CD4-positive, alpha-beta T cell (primary cell): ENCODE results near the gene VWA8. TPM values are rescaled to one million over a fixed set of nuclear protein-coding genes. Genes with fewer than 3 reads are reported as not detected.

ENCODE experiments used
- ATAC-seq: fragments of 200-7000 bp; cut with Tn5 transposase; one replicate; pipeline ENCODE4 v1.10.0; 2022; ENCODE audit warnings: mild to moderate bottlenecking; ENCODE audit not compliant: poor library complexity
- CTCF ChIA-PET: fragments of 350-600 bp; sonication (Branson Sonifier 250); formaldehyde crosslinking; loops from one replicate; lab custom pipeline; 2021; ENCODE audit warnings: antibody characterized with exemption, inconsistent platforms; lab: Charles Lee
- POLR2A ChIA-PET: fragments of 350-600 bp; sonication (Branson Sonifier 250); formaldehyde crosslinking; loops from one replicate; lab custom pipeline; 2021; ENCODE audit warnings: antibody characterized with exemption, inconsistent platforms; lab: Charles Lee
- DNase-seq, 14 experiments: peaks; one replicate each; pipeline ENCODE4 v3.0.0-alpha.2; 2013 to 2020; ENCODE audit warnings: mixed read lengths in 2 of 14
- H3K27ac ChIP-seq, 2 donors: one replicate each; pipeline versions ENCODE4 v1.5.1 to v1.7.0; 2013; ENCODE audit warnings: low read length in 2 of 2, low read depth in 1 of 2, mild to moderate bottlenecking in 1 of 2
- H3K27me3 ChIP-seq, 2 experiments: 1 replicate in 1 of 2; 2 replicates in 1 of 2; pipeline versions ENCODE4 v1.6.1 to v1.7.0; 2013; ENCODE audit warnings: low read length in 2 of 2, control low read depth in 1 of 2, mild to moderate bottlenecking in 1 of 2, moderate library complexity in 1 of 2; ENCODE audit not compliant: insufficient read depth in 2 of 2, control insufficient read depth in 1 of 2
- H3K36me3 ChIP-seq: one replicate; pipeline ENCODE4 v1.6.1; 2013; ENCODE audit warnings: low read length, control low read depth; ENCODE audit not compliant: insufficient read depth
- H3K4me1 ChIP-seq: one replicate; pipeline ENCODE4 v1.6.1; 2013; ENCODE audit warnings: low read length, control low read depth; ENCODE audit not compliant: insufficient read depth
- H3K4me3 ChIP-seq: one replicate; pipeline ENCODE4 v1.5.1; 2013; ENCODE audit warnings: mild to moderate bottlenecking, low read length, moderate library complexity
- H3K9me3 ChIP-seq, 2 experiments: 1 replicate in 1 of 2; 2 replicates in 1 of 2; pipeline versions ENCODE4 v1.6.1 to v1.7.0; 2013; ENCODE audit warnings: low read length in 2 of 2, mild to moderate bottlenecking in 2 of 2, control low read depth in 1 of 2, moderate library complexity in 1 of 2; ENCODE audit not compliant: control insufficient read depth in 1 of 2, insufficient read depth in 1 of 2
- H3K27ac Mint-ChIP-seq: one replicate; pipeline ENCODE4 v1.8.0; 2020; ENCODE audit warnings: mixed read lengths
- H3K27me3 Mint-ChIP-seq: one replicate; pipeline ENCODE4 v1.8.0; 2021; ENCODE audit warnings: mixed read lengths
- H3K36me3 Mint-ChIP-seq: one replicate; pipeline ENCODE4 v1.8.0; 2021; ENCODE audit warnings: low read depth, mixed read lengths
- H3K4me1 Mint-ChIP-seq: one replicate; pipeline ENCODE4 v1.8.0; 2021; ENCODE audit warnings: low read depth, mixed read lengths
- H3K4me3 Mint-ChIP-seq: one replicate; pipeline ENCODE4 v1.8.0; 2020; ENCODE audit warnings: mild to moderate bottlenecking, mixed read lengths
- H3K9me3 Mint-ChIP-seq: one replicate; pipeline ENCODE4 v1.8.0; 2020; ENCODE audit warnings: mixed read lengths
- intact Hi-C, 2 experiments: fragments of 100-400 bp; cut with DNase I in 1 of 2; cut with micrococcal nuclease in 1 of 2; formaldehyde crosslinking; loops; one replicate each; pipeline versions ENCODE4 v1.15.1 to v1.9.0; 2023 to 2025; cut with DNase I, micrococcal nuclease
- total RNA-seq, 174 experiments: library from RNA in 2 of 174; stranded (reverse) in 2 of 174; gene quantifications; one replicate each; pipeline ENCODE4 v1.2.3 and lab custom pipeline; 2021 to 2026
- TF ChIP-seq, protein P1 (sequence below): fragments of 200-600 bp; IDR thresholded peaks from one replicate; pipeline ENCODE4 v1.8.0; 2022; ENCODE audit warnings: antibody characterized with exemption, mild to moderate bottlenecking

VWA8 gene
- total RNA-seq, 2 experiments from 2014 or later, result 18.7 to 19.0 TPM

GRCh38 chr13:41554180-41554579 is 406.7 kb downstream of the VWA8 start:
- ATAC-seq (no peak), DNase-seq (no peak)
- Histone ChIP-seq H3K9me3 (no peaks in the 10 kb centered on the region), H3K4me3 (no peak overlapping the region), H3K27ac (no peak overlapping the region), H3K4me1 (peaks cover 6% of the 10 kb centered on the region), H3K36me3 (no peaks in the 10 kb centered on the region), H3K27me3 (no peaks in the 10 kb centered on the region)
- ChIA-PET POLR2A (no interaction called here), CTCF (interaction anchor here (1.3 kb wide), 1 partner anchor 33 kb away, joined by 3 read pairs; no protein-coding TSS in a partner anchor)
- no peaks in the 10 kb centered on the region for H3K4me1 Mint-ChIP-seq
- H3K4me3 Mint-ChIP-seq, result no peak overlapping the region
- TF ChIP-seq, protein P1, sequence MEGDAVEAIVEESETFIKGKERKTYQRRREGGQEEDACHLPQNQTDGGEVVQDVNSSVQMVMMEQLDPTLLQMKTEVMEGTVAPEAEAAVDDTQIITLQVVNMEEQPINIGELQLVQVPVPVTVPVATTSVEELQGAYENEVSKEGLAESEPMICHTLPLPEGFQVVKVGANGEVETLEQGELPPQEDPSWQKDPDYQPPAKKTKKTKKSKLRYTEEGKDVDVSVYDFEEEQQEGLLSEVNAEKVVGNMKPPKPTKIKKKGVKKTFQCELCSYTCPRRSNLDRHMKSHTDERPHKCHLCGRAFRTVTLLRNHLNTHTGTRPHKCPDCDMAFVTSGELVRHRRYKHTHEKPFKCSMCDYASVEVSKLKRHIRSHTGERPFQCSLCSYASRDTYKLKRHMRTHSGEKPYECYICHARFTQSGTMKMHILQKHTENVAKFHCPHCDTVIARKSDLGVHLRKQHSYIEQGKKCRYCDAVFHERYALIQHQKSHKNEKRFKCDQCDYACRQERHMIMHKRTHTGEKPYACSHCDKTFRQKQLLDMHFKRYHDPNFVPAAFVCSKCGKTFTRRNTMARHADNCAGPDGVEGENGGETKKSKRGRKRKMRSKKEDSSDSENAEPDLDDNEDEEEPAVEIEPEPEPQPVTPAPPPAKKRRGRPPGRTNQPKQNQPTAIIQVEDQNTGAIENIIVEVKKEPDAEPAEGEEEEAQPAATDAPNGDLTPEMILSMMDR, result no peak
- no peaks in the 10 kb centered on the region for H3K9me3 Mint-ChIP-seq
- no peak overlapping the region for H3K27ac Mint-ChIP-seq
- H3K36me3 Mint-ChIP-seq, result no peaks in the 10 kb centered on the region
- no peaks in the 10 kb centered on the region for H3K27me3 Mint-ChIP-seq
- intact Hi-C loops, result no loop called here

GRCh38 chr13:41552031-41552430 is 408.9 kb downstream of the VWA8 start:
- no peaks in the 10 kb centered on the region for H3K27me3 ChIP-seq
- Mint-ChIP-seq H3K27me3 (no peaks in the 10 kb centered on the region), H3K27ac (no peak overlapping the region), H3K4me1 (no peaks in the 10 kb centered on the region), H3K36me3 (no peaks in the 10 kb centered on the region), H3K9me3 (no peaks in the 10 kb centered on the region), H3K4me3 (no peak overlapping the region)
- H3K4me3 ChIP-seq, result no peak overlapping the region
- ATAC-seq (no peak), DNase-seq (no peak)
- TF ChIP-seq, protein P1, result no peak
- no peak overlapping the region for H3K27ac ChIP-seq
- peaks cover 6% of the 10 kb centered on the region for H3K4me1 ChIP-seq
- intact Hi-C loops, result no loop called here
- H3K9me3 ChIP-seq, result no peaks in the 10 kb centered on the region
- no peaks in the 10 kb centered on the region for H3K36me3 ChIP-seq
- POLR2A ChIA-PET, result no interaction called here
- CTCF ChIA-PET, result no interaction called here

GRCh38 chr13:41550276-41550675 is 410.6 kb downstream of the VWA8 start:
- peaks cover 3% of the 10 kb centered on the region for H3K4me1 Mint-ChIP-seq
- H3K9me3 ChIP-seq, result no peaks in the 10 kb centered on the region
- POLR2A ChIA-PET, result no interaction called here
- no peak overlapping the region for H3K4me3 Mint-ChIP-seq
- TF ChIP-seq, protein P1, result no peak
- no peaks in the 10 kb centered on the region for H3K9me3 Mint-ChIP-seq
- intact Hi-C loops, result no loop called here
- H3K4me3 ChIP-seq, result no peak overlapping the region
- DNase-seq (no peak), ATAC-seq (no peak)
- no peaks in the 10 kb centered on the region for H3K27me3 ChIP-seq
- CTCF ChIA-PET, result no interaction called here
- H3K27ac Mint-ChIP-seq, result no peak overlapping the region
- H3K36me3 ChIP-seq, result no peaks in the 10 kb centered on the region
- H3K36me3 Mint-ChIP-seq, result no peaks in the 10 kb centered on the region
- H3K27me3 Mint-ChIP-seq, result no peaks in the 10 kb centered on the region
- H3K27ac ChIP-seq, result no peak overlapping the region
- peaks cover 6% of the 10 kb centered on the region for H3K4me1 ChIP-seq
